ENCODE results near the gene BRINP2. TPM values are rescaled to one million over a fixed set of nuclear protein-coding genes. Genes with fewer than 3 reads are reported as not detected.

Gene BRINP2, protein sequence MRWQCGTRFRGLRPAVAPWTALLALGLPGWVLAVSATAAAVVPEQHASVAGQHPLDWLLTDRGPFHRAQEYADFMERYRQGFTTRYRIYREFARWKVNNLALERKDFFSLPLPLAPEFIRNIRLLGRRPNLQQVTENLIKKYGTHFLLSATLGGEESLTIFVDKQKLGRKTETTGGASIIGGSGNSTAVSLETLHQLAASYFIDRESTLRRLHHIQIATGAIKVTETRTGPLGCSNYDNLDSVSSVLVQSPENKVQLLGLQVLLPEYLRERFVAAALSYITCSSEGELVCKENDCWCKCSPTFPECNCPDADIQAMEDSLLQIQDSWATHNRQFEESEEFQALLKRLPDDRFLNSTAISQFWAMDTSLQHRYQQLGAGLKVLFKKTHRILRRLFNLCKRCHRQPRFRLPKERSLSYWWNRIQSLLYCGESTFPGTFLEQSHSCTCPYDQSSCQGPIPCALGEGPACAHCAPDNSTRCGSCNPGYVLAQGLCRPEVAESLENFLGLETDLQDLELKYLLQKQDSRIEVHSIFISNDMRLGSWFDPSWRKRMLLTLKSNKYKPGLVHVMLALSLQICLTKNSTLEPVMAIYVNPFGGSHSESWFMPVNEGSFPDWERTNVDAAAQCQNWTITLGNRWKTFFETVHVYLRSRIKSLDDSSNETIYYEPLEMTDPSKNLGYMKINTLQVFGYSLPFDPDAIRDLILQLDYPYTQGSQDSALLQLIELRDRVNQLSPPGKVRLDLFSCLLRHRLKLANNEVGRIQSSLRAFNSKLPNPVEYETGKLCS
- total RNA-seq, result 1 to 10 TPM in 1 of 2 donors, under 1 TPM in 1; 0.24 to 1.4 TPM
- long read RNA-seq, partial matches to known transcripts, result 0 of 1 reads
- long read RNA-seq, other reads (novel, unspliced or antisense), result 1 of 1 reads

DNA sequence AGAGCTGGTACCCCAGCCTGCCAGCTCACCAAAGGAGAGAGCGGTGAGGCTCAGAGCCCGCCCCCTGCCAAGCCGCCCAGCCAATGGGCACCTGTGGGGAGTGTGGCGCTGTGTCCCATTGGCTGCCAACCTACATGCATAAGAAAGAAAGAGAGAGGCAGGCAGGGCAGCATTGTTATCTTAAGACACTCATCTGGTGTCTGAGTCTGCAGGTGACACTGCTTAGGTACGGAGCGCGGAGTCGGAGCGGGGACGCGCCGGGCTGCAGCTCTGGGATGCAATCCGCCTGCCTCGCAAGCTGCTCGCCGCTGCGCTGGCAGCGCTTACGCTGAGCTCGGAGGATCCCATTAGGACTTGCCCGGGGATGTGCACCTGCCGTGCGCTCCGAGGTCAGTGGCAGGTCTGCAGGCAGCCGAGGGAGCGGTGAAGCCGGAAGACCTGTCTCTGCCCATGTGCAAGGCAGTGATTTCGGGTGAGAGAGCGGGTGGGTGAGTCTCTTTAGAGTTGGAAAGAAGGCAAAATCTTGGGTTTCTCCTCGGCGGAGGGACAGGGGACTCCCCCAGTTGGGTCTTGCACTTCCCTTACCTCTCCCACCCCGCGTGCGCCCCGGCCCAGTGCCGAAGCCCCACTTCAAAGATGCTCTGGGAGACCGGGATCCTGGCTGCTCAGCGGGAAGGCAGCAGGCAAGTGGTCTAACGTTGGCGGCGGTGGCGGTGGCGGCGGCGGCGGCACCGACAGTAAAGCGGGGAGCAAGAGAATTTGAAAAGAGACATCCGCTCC is at the start of gene BRINP2:
Gene BRINP2, plus strand, starts transcription at position 203 of the 780 bp plus-strand sequence. CDS start 58,919 bp downstream, outside the sequence.
- DNase-seq (peak; percentile 59), ATAC-seq (peak; percentile 92 to 98)
- intact Hi-C loops (cut with DNase I), result no loop called here

DNA sequence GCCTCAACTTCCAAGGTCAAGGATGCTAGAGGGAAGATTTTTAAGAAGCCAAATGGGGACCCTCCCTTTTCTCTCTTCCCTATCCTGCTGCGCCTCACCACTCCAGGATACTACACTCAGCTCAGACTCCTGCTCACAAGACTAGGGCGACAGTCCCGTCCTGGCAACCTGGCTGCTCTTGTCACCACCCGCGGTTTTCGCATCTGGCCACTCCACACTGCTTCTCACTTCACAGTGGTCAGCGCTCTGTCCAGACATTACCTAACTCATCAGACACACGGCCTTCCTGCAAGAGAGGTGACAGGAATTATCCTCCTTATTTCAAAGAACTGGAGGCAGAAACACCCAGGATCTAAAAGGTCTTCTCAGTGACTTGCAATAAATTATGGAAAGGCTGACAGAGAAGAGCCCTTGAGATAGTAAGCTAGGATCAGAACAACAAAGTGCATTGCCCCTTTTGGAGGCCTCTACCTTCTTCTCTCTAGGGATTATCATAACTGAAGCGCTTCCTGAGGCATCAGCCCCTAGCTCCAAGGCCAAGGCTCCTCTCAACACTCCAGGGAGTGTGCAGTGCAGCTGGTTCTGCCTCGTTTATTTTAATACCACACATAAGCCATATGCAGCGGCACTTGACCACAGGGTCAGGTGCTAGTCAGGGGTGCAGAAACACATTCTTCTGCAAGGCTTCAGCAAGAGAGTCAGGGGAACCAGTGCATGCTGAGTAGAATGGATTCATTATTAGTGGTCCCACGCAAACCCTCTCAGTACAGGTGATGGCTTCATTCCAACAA is 48.1 kb upstream of the BRINP2 start:
- ATAC-seq (no peak), DNase-seq (no peak)
- intact Hi-C loops (cut with DNase I), result no loop called here

DNA sequence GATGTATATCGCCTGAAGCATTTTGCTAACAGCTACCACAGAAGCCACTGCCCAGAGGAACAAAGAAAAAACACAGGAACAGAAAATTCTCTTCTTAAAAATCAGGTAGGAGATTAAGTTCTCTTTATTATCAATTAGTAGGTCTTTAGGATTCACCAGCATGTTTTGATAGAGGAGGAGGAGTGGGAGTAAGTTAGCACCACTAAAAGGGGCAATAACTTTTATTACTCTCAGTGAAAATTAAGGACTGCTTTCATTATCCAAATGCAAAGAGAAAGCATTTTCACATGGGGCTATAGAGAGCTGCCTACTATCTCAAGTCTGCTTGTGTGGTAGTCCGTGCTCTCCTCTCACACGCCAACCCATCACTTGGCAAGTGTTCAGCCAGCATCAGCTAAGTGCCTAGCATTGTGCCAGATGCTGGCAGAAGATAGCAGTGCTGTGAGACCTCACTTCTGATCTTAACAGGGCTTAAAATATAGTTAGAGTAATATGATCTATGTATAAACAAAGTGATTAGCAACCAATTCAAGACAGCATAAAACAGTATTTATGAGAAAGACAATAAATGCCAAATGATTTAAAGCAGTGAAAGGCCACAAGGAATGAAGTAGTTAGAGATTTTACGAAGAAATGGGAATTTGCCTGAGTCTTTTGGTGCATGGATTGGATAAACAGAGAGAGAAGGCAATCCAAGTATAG is 46.0 kb upstream of the BRINP2 start:
- no peak for ATAC-seq
- intact Hi-C loops (cut with DNase I), result no loop called here
- no peak for DNase-seq

DNA sequence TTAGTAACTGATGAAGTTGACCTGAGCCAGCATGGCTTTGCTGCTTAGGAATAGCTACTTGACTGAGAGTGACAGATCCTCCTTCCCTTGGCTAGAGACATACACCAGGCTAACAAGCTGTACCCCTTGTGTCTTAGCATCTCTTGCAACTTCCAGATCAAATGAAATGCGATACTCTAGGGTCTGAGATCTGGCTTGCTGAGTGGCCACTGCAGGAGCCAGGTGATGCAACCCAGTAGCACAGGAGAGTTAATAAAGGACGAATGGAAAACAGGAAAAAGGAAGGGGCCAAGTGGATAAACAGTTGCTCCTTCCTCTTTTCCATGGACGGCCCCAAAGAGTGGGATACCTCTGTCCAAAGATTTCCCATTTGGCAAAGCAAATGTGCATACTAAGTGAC is 44.5 kb upstream of the BRINP2 start:
- no peak for ATAC-seq
- DNase-seq, result no peak
- intact Hi-C loops (cut with DNase I), result no loop called here

DNA sequence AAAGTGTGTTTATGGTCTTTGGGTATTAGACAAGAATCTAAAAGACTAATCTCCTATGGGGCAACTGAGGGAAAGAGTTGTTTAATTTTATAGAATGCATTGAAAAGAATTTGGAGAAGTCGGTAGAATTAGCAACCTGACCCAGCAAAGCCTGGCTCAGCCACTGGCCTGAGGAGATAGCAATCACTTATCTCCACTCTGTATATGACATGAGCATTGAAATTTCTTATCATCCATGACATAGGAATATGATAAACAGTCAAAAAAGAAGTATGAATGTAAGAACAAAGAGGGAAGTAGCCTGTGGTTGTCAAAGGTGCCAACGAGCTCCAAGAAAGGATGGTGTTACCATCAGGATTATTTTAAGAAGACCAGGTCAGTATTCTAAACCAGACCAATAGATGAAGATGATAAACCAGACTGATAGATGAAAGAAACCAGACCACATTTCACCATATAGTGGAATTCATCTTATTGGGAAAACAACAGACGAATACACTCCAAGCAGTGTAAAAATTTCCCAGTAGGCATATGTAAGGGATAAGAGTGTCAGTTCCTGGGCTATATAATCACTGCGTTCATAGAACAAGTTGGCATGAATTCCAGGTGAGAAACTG is 42.0 kb upstream of the BRINP2 start:
- intact Hi-C loops (cut with DNase I), result no loop called here
- ATAC-seq, result no peak
- no peak for DNase-seq

DNA sequence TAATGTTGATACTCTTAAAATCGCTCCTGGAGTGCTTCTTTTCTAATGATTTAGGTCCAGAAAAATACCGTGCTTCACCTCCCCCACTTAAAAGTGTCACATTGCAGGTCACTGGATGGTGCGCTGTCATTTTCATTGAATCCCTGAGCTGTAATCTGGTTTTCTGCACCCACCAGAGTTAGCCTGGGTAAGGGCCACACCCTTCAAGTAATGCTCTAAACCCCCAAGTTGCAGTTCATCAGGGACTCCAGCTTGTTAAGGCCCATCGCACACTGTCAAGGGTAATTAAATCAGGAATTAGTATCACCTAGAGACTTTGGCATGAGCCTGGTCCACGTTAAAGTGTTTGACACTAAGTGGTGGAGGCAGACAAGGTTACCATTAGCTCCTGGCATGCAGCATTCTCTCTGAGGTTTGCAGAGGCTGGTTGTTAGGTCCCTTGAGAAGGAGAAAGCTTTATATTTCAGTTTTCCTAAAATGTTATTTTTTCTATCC is 40.3 kb upstream of the BRINP2 start:
- ATAC-seq, result no peak
- intact Hi-C loops (cut with DNase I), result no loop called here
- DNase-seq, result no peak

DNA sequence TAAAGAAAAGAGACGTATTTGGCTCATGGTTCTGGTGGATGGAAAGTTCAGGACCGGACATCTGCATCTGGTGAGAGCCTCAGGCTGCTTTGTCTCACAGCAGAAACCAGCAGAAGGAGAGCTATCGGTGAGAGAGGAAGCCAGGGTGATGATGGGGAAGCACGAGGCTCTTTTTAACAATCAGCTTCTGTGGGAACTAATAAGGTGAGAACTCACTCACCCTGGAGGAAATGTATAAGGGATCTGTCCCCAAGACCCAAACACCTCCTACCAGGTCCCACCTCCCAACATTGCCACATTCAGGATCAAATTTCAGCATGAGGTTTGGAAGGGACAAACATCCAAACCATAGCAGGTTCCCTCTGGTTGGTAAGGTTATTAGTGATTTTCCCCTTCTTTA is 39.0 kb upstream of the BRINP2 start:
- intact Hi-C loops (cut with DNase I), result no loop called here
- DNase-seq (no peak), ATAC-seq (no peak)

DNA sequence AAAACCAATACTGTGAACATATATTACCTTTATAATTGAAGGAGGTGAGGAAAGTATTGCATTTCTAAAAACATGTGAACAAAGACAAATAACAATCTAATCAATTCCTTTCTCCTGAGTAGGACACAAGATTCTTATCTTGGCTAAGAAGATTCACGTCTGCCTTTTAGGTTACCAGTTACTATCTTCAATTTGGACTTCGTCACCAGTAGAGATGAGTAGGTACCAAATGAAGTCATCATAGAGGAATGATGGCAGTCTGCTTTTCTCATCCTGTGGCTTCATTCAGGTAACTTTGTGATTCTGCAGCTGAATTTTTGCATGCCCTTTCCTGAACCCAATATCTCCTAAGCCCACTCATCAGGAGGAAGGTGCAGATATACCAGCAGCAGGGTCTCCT is 38.6 kb upstream of the BRINP2 start:
- DNase-seq, result no peak
- intact Hi-C loops (cut with DNase I), result no loop called here
- no peak for ATAC-seq

DNA sequence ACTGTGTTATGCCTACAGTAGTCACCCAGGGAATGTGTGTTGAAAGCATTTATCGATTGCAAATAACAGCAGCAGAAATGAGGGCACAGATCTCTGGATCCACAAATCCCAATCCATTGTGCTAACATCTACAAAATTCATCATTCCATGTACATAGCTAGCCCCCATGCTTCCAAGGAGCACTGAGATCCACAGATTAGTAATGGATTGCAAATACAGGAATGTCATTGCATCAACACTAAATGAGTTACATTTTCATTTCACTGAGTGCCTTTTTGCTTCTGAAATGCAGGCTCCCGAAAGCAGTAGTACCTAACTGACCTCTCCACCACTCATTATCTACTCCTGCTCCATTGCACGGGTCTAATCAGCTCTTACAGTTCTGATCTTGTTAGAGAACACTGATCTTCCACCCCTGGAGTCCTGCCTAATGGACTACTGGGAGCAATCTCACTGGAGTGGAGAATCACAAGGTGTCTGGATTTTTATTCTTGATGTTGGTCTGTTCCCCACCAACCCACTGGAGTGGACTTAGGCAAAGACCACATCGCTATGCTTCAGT is 36.7 kb upstream of the BRINP2 start:
- intact Hi-C loops (cut with DNase I), result no loop called here
- ATAC-seq (no peak), DNase-seq (no peak)

DNA sequence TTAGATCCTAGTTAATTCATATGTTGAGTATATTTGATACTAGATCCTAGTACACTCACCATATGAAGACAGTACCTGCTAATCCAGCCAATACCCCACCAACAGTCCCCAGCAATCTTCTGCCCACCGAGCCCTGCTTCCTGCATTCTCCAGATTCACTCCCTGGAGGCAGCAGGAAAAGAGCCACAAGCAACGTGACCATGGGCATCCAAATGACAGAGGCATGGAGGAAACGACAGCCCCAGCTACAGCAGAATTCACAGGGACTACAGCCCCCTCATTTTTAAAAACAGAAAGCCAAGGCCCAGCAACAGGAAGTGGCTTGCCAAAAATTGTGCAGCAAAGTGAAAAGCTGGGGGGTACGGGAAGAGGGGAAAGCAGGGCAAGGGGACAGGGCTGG is 35.5 kb upstream of the BRINP2 start:
- DNase-seq (no peak), ATAC-seq (no peak)
- intact Hi-C loops (cut with DNase I), result no loop called here

DNA sequence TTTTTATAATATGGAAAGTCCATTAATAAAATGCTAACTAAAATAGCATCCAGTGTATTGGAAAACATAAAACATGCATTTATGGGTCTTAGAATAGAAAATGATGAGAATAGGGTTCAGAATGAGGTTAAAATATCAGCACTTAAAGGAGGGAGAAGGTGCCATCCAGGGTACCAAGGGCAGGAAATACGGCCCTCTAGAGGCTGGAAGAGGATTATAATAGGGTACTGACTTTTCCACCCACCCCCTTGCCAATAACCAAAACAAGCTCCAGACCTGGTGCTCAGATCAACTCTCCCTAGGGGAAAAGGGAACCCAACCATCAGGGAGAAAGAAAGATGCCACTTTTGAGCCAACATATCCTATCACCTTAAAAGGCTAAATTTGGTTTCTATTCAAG is 32.9 kb upstream of the BRINP2 start:
- DNase-seq, result no peak
- ATAC-seq, result no peak
- intact Hi-C loops (cut with DNase I), result no loop called here

DNA sequence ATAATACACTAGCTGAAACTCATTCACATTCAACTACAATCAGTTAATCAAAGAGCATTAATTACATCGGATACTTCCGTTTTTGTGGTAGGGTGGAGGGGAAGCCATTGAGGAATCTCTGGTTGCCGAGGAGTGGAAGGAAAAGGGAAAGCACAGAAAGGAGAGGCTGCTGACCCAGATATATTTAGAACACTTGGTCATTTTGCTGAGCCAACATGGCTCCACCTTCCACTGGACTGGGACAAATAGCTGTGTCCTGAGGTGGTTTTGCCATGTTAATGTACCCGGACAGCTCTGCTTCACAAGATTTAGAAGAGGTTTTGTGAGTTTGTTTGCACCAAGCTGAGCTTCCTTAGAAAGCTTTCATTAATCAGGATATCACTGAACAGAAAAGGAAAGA is 32.4 kb upstream of the BRINP2 start:
- ATAC-seq, result no peak
- DNase-seq, result no peak
- intact Hi-C loops (cut with DNase I), result no loop called here

DNA sequence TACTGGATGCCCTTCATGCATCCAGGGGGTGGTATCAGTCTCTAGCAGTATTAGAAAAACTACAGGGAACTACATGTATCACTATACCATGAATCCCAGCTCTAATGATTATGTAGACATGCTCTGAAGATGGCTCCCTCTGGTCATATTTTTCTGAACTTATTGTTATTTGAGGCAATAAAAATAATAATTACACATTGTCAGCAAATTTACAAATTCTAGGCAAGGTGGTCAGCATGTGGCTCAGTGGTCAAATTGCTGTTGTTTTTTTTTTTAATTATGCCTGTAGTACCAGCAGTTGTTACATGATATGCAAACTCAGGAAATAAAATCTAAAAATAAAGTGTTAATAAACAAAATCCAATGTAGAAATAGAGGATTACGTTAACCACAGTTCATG is 28.7 kb upstream of the BRINP2 start:
- intact Hi-C loops (cut with DNase I), result no loop called here
- DNase-seq (no peak), ATAC-seq (no peak)

DNA sequence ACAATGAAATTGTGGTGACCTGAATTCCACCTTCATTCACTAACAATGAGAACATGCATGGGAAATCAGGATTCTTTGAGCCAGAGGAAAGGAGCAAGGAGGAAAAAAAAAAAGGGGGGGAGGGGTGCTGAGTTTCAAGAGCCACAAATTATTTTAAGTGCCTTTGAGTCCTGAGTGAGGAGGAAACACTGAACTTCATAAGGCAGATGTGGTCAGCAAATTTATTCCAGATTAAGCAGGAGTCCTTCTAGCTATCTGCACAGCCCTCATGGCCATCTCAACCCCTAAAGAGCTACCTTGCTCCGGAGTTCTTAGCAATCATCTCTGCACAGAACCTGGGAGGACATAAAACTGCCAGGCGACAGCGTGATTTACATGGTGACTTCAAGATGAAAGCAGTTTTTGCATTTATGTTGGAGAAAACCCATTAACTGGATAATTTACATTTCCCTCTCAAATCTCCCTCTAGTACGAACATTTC is 27.9 kb upstream of the BRINP2 start:
- intact Hi-C loops (cut with DNase I), result no loop called here
- no peak for ATAC-seq
- no peak for DNase-seq

DNA sequence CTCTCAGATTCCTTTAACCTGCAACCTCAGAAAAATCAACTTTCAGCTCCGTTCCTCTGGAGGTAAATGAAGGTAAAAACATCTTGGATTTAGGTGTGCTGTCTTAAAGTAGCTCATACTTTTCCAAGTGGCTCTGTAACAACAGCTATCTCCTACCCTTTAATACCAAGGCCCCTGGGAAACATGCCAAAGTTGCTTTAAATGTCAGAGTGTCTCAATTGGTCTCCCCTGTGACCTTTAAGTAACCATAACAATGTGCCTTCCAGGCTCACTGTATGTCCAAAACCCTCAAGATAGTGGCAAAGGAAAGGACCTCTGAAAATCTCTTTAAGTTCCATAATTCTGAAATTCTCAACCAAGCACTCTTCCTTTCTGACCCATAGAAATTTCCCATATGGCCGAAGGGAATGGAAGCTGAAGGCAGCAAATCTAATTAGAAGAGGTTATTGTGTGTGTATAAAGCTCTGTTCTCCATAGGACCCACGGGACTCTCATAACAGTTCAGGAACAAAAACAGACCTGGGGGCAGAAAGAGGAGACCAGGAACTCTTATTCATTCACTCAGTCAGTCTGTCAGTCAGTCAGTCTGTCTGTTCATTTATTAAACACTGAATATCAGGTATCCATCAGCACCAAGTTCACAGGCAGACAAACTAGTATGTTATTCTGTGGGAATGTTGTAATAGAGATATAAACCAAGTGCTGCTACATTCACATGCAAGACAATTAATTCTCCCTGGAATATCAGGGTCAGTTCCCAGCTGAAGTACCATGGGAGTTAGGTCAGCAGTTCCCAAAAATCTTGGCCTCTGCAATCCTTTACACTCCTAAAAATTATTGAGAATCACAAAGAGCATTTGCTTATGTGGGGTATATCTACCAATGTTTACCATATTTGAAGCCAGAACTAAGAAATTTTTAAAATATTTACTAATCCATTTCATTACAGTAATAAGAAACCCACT is 25.4 kb upstream of the BRINP2 start:
- ATAC-seq (no peak), DNase-seq (no peak)
- intact Hi-C loops (cut with DNase I), result no loop called here

DNA sequence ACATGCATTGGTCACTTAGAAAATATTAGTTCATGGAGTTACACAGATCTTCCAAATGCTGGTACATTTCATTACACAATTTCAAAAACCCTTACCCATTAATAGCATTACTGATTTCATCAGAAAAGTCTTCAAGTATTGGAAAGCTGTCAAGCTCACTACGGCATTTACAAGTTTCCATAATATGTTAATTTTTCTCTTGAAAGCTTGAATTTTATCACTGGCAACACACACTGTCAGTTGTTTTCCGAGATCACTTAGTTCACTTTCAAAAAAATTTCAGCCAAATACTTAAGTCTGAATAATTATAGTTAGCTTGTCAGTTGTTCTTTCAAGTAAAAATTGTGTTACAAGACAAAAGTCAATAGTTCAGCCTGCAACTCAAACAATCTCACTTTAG is 24.3 kb upstream of the BRINP2 start:
- ATAC-seq (no peak), DNase-seq (no peak)
- intact Hi-C loops (cut with DNase I), result no loop called here
